IPS-11a (cell line): ENCODE data around the gene SOX2.
A peak's percentile ranks its signal among the peaks of the same experiment; 100 is the strongest.

ENCODE experiments used
- H3K4me3 ChIP-seq: one replicate; pipeline ENCODE4 v1.5.1; 2013; ENCODE audit warnings: low read depth, low read length, control low read depth

The SOX2 gene

GRCh38 chr3:181704421-181705085 lies 7.2 kb upstream of the SOX2 start:
- H3K4me3 ChIP-seq = no peak overlapping the region

GRCh38 chr3:181705086-181705480 lies 6.6 kb upstream of the SOX2 start:
- H3K4me3 ChIP-seq = no peak overlapping the region

- H3K4me3 ChIP-seq = no peak overlapping the region
Measured at GRCh38 chr3:181707980-181708379, 3.7 kb upstream of the SOX2 start.

GRCh38 chr3:181709537-181710279 lies 2.0 kb upstream of the SOX2 start:
- H3K4me3 ChIP-seq = peak overlapping the region; percentile 14

- H3K4me3 ChIP-seq = peak overlapping the region; percentile 83
Measured at GRCh38 chr3:181710345-181711291, 1.1 kb upstream of the SOX2 start.

- H3K4me3 ChIP-seq = peak overlapping the region; percentile 84
Measured at GRCh38 chr3:181712226-181712552, 464 bp downstream of the SOX2 start.

- peak overlapping the region; percentile 75 for H3K4me3 ChIP-seq
Measured at GRCh38 chr3:181712553-181713279, 991 bp downstream of the SOX2 start.

GRCh38 chr3:181713280-181713647 lies 1.5 kb downstream of the SOX2 start:
- H3K4me3 ChIP-seq = peak overlapping the region; percentile 75

GRCh38 chr3:181713676-181714612 lies 2.2 kb downstream of the SOX2 start:
- H3K4me3 ChIP-seq = peak overlapping the region; percentile 75

GRCh38 chr3:181715571-181716340 lies 4.0 kb downstream of the SOX2 start:
- peak overlapping the region; percentile 75 for H3K4me3 ChIP-seq

- no peak overlapping the region for H3K4me3 ChIP-seq
Measured at GRCh38 chr3:181716966-181717365, 5.2 kb downstream of the SOX2 start.

GRCh38 chr3:181717549-181718171 lies 5.9 kb downstream of the SOX2 start:
- no peak overlapping the region for H3K4me3 ChIP-seq

- no peak overlapping the region for H3K4me3 ChIP-seq
Measured at GRCh38 chr3:181718369-181718768, 6.6 kb downstream of the SOX2 start.

- no peak overlapping the region for H3K4me3 ChIP-seq
Measured at GRCh38 chr3:181718987-181719911, 7.5 kb downstream of the SOX2 start.

- no peak overlapping the region for H3K4me3 ChIP-seq
Measured at GRCh38 chr3:181719991-181720680, 8.4 kb downstream of the SOX2 start.

GRCh38 chr3:181721046-181721875 lies 9.5 kb downstream of the SOX2 start:
- H3K4me3 ChIP-seq = no peak overlapping the region
